ENCODE measurements around the gene PLXDC2.

The PLXDC2 gene

DNA sequence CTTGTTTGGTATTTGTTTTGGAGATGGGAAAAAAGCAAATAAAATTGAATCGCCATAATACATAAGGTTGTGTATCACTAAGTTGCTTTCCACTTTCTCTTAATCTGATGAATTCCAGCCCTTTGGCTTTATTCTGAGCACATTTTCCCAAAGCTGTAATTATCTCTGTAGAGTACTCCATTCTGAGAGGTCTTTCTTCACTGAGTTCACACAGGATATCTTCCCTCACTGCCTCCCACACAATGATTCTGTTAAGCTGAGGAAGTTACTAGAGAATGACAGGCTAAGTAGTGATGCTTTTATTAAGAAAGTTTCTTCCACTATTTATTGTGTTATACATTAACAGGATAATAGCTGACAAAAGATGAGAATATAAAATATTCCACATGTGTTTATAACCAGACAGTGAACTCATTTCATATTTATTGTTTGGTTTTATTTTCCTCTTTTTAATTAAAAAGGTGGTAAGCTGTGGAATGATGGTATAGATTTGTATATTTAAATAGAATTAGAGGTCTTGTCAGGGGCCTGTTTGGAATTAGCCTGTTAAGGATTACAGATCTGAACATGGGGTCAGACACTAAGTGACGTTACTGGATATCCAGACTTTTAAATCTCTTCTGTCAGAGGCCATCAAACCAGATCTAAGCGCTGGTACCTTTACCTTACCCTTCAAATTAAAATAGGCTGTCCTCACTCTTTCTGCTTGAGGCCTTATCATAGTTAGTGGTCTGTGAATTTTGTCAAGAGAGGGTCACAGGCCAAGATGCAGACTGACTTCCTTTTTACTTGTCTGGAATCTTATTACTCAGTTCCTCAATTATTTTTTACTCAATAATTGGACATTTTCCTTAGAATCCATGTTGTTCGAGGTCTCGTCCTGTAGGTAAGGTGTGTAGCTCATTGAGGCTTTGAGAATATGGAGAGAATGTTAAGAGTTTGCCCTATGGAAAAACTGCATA is 8.4 kb downstream of the PLXDC2 start:
- DNase-seq (ENCODE audit: extremely low spot score): no peak
- TF ChIP-seq, protein P1, sequence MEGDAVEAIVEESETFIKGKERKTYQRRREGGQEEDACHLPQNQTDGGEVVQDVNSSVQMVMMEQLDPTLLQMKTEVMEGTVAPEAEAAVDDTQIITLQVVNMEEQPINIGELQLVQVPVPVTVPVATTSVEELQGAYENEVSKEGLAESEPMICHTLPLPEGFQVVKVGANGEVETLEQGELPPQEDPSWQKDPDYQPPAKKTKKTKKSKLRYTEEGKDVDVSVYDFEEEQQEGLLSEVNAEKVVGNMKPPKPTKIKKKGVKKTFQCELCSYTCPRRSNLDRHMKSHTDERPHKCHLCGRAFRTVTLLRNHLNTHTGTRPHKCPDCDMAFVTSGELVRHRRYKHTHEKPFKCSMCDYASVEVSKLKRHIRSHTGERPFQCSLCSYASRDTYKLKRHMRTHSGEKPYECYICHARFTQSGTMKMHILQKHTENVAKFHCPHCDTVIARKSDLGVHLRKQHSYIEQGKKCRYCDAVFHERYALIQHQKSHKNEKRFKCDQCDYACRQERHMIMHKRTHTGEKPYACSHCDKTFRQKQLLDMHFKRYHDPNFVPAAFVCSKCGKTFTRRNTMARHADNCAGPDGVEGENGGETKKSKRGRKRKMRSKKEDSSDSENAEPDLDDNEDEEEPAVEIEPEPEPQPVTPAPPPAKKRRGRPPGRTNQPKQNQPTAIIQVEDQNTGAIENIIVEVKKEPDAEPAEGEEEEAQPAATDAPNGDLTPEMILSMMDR (IDR thresholded peaks at IDR 0.05; ENCODE audit: control extremely low read depth, extremely low read depth, low read depth, missing control alignments): no peak
- CTCF ChIA-PET: no interaction called here
- POLR2A ChIA-PET: no interaction called here

DNA sequence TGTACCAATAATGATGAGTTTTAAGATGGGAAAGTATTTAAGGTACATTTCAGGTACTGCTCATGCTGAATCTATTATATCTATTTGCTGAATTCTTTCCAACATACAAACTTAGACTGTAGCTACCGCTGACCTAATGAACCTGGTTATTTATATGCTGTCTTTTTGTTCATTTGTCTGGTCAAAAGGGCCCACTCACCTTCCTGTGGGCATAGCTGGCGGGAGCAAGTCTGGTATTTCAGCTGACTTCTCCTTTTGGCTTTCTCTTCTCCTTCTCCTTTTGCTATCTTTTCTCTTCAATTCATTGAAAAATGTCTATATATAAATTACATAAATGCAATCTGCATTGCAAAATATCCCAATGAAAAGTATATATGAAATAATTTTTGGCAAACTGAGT is 9.5 kb downstream of the PLXDC2 start:
- CTCF ChIA-PET: no interaction called here
- POLR2A ChIA-PET: no interaction called here
- DNase-seq (ENCODE audit: extremely low spot score): no peak
- TF ChIP-seq, protein P1 (IDR thresholded peaks at IDR 0.05; ENCODE audit: control extremely low read depth, extremely low read depth, low read depth, missing control alignments): no peak

DNA sequence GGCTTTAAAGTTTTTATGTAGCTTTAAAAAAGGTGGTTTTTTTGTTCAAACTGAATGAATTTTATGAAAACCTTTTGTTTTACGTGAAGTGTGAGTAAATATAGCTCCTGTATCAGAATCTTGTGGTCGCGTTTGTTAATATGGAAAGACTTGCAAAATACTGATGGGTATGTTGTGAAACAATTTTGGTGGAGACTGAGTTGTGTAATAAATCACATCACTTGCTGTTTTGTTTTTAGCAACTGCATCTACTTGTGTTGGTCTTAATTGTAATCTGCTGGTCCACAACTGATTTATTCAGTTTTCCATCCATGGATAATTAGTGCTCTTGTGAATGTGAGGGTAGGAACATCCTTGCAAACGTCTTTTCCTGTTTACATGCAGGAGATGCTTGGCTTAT is 10.5 kb downstream of the PLXDC2 start:
- ChIA-PET CTCF (interaction anchor here (0.9 kb wide), 1 partner anchor 11 kb away, joined by 3 read pairs; no protein-coding TSS in a partner anchor), POLR2A (no interaction called here)
- TF ChIP-seq, protein P1 (IDR thresholded peaks at IDR 0.05; ENCODE audit: control extremely low read depth, extremely low read depth, low read depth, missing control alignments): no peak
- no peak for DNase-seq (ENCODE audit: extremely low spot score)

DNA sequence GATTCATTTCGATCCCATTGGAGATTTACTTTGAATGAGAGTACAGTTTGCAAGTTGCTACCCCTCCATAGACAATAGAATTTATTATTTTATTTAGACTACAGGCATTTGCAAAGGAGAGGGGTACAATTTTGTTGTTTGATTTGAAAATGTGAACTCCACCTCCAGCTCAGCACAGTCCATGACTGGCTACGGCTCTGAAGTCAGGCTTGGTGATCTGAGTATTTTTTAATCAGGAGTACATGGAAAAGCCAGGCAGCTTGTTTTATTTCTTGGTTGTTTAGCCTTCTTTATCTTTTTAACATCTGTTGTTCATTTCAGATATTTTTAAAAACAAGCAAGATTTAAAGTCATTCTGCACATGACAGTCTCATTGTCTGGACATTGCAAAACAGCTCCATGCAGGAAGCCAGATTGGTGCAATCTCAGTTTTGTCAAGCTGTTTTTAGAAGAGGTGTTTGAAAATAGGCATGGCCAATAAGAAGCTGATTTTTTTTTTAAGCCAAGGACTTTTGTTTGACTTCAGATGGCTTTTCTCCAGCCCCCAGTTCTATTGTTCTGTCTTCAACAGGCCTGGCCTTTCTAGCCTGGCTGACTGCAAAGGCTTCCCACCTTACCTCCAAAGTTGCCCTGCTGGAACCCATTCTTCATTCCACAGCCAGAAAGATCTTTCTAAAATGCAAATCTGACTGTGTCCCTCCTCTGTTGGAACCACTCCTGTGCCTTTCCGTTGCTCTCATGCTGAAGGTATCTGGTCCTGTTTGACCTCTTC is 12.2 kb downstream of the PLXDC2 start:
- no peak for DNase-seq (ENCODE audit: extremely low spot score)
- TF ChIP-seq, protein P1 (IDR thresholded peaks at IDR 0.05; ENCODE audit: control extremely low read depth, extremely low read depth, low read depth, missing control alignments): no peak
- POLR2A ChIA-PET: no interaction called here
- CTCF ChIA-PET: interaction anchor here (1.0 to 1.8 kb wide), 4 partner anchors 9 to 14 kb away, joined by 3 to 6 read pairs (median 4); no protein-coding TSS in a partner anchor

DNA sequence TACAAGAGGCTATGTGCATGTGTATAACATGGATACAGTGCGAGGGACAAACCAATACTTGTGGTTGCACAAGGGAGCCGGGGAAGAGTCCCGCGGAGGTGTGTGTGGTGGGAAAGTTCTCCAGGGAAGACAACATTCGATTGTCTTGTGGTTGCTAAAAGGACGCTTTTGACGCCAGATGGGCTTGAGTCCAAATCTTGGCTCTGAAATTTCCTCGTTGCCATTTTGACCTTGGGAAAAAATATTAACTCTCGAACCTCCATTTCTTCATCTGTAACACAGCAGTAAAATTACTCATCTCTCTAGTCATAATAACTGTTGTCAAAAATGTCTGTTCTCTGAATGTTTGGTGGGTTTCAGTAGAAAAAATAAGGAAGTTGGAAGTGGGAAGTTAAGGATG is 16.5 kb downstream of the PLXDC2 start:
- DNase-seq (ENCODE audit: extremely low spot score): no peak
- POLR2A ChIA-PET: no interaction called here
- CTCF ChIA-PET: no interaction called here
- TF ChIP-seq, protein P1 (IDR thresholded peaks at IDR 0.05; ENCODE audit: control extremely low read depth, extremely low read depth, low read depth, missing control alignments): no peak

DNA sequence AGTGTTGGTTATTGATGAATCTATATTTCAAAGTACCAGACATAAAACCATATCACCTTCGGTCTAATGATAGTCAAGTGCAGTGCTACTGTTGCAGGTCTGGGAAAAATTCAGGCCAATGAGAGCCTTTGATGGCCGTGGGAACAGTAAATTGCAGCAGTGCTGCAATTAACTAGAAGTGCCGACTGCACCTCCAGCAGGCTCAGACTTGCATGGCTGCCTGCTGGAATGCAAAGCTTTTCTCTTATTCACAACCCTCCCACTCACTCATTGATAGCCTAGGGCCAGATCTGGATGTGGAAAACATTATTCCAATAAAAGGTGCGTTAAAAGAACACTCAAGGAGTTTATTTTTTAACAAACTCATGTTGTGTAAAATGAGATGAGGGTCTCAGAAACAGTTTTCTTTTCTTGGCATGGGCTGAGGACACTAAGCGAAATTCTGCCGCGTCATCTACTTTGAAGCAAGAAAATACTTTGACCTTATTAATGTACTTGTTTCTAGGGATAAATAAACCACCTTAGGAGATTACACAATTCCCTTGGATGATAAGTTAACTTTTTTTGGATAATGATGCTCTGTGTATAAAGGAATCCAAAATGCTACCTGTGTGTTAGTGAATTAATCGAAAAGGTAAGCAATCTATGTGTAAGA is 17.1 kb downstream of the PLXDC2 start:
- CTCF ChIA-PET: no interaction called here
- no peak for DNase-seq (ENCODE audit: extremely low spot score)
- TF ChIP-seq, protein P1 (IDR thresholded peaks at IDR 0.05; ENCODE audit: control extremely low read depth, extremely low read depth, low read depth, missing control alignments): no peak
- POLR2A ChIA-PET: no interaction called here

Measured in GM10248 (cell line).